GM21528 (cell line): ENCODE data around the gene PARVA.

Experiments used
- ATAC-seq: cut with Tn5 transposase; IDR thresholded peaks from one replicate; pipeline ENCODE4 v1.9.1; 2021; ENCODE audit warnings: mild to moderate bottlenecking, moderate library complexity; ENCODE audit not compliant: unreplicated experiment, low FRiP score

Gene PARVA

DNA sequence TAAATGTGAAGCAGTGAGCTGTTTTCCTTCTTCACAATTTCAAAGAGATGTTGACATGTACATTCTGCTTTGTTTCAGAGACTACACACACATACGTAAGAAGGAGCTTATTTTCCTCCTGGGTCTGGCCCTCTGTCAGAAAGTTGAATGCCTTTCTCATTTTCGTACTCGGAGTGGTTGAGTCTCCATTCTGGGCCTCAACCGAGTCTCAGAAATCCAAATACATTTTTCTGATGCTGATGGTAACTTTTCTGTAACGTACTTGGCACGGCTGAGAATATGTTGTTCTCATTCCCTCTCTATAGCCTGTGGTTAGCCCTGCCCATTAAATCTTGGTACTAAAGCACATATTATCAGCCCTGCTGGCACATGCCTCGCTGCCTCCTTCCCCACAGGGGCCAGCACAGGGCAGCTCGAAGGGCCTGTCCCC, 25.3 kb downstream of the PARVA start:
- ATAC-seq: no peak

GRCh38 chr11:12403122-12403996, 26.0 kb downstream of the PARVA start:
- no peak for ATAC-seq

GRCh38 chr11:12403997-12404350, 26.6 kb downstream of the PARVA start:
- no peak for ATAC-seq

- no peak for ATAC-seq
Measured at GRCh38 chr11:12404436-12404835, 27.1 kb downstream of the PARVA start.

DNA sequence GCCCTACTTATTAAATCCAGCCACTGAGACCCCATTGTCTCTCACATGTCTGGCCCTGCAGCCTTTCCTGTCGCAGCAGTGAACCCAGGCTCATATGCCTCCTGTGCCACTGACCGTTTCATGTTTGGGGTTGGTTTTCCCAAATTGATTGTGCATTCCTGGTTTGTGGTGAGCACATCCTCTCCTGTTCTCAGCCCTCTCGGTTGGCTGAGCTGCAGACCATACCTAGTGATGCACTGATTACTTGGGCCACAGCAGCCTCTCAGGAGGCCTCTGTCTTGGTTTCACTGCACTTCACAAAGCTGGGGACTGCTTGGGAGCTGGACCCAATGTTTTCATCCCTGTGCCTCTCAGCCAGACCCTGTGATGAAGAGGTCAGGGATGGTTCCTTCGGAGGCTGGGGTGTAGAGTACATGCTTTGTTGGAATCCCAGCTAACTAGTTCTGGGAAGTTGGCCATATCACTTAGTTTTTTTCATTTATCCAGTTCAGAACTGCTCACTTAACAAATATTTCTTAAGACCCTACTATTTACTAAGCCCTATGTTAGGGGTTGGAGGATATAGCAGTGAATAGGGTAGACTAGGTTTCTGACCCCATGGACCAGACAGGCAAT, 30.9 kb downstream of the PARVA start:
- ATAC-seq: no peak

DNA sequence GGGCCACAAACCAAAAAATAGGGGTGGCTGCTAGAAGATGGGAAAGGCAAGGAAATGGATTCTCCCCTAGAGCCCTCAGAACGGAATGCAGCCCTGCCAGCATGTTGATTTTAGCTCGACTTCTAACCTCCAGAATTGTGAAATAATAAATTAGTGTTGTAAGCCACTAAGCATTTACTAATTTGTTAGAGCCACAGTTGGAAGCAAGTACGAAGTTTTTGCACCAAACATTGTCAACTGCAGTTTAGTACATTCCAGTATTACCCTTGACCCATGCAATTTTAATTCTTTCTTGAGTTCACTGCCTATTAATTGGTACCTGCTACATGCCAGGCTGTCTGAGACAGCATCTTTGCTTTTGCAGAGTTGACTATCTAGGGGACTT, 32.2 kb downstream of the PARVA start:
- ATAC-seq: no peak

DNA sequence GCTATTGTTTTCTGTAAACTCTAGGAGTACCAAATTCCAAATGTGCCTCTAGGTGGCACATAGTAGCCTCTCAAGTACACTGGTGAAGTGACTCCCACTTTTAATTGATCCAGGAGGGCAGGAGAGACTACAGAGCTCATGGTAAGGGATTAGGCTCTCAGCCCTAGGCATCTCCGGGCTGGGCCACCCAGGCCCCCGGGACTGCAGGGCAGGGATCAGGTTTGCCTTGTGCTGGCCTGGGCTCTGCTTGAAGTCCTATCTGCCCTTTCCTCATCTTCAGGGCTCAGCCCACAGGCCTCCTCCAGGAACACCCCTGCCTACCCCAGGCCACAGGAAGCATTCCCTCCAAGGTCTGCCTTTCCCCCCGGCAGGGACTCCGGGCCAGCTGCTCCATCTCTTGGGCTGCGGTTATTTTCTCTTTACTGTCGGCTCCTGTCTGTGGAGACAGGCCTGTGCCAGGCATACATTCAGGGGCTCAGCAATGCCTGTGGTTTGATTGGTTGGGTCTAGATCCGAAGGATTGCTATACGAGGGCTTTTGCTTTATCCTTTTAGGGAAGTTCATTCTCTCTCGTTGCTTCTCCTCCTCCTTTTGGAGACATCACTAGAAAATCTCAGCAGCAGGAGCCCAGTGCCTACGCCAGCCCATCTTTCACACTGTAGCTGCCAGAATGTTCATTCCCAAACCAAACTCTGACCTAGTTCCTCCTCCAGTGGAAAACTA, 32.8 kb downstream of the PARVA start:
- no peak for ATAC-seq

- no peak for ATAC-seq
Measured at GRCh38 chr11:12411393-12411792, 34.0 kb downstream of the PARVA start.

DNA sequence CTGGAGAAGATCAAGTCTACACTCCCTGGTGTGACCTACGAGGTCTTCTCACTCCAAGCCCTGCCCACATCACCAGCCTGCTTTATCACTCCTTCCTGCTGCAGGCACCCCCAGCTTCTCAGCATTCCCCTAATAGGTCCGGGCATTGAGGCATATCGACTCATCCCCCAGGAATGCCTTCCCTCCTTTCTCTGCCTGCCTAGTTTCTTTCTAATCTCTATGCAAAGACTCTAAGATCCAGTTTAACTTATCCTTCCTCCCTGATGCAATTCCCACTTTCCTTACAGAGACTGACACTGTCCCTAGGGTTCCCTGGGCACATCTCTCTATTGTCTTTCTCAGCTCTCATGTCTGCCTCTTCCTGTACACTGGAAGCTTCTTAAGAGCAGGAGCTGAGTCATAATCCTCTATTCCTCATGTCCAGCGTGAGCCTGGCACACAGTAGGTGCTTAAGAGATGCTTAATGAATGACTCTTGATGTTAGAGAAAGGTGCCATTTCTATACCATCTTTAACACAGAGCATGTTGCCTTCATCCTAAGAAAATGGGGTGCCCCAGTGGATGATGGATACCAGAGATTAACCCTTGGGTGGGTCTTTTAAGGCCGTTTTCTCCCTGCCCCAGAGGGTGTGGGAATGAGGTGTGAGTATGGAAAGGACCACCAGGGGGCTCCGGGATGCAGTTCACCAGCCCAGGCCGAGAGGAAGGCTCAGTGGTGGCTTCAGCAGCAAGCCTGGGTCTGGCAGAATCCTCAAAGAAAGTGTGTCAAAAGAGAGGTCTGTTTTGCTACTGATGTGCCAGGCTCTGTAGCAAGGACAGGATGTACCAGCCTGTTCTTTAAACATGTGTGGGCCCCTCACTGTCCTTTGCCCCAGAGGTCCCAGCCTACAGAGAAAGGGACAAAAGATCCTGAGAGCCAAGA, 34.7 kb downstream of the PARVA start:
- ATAC-seq: no peak

DNA sequence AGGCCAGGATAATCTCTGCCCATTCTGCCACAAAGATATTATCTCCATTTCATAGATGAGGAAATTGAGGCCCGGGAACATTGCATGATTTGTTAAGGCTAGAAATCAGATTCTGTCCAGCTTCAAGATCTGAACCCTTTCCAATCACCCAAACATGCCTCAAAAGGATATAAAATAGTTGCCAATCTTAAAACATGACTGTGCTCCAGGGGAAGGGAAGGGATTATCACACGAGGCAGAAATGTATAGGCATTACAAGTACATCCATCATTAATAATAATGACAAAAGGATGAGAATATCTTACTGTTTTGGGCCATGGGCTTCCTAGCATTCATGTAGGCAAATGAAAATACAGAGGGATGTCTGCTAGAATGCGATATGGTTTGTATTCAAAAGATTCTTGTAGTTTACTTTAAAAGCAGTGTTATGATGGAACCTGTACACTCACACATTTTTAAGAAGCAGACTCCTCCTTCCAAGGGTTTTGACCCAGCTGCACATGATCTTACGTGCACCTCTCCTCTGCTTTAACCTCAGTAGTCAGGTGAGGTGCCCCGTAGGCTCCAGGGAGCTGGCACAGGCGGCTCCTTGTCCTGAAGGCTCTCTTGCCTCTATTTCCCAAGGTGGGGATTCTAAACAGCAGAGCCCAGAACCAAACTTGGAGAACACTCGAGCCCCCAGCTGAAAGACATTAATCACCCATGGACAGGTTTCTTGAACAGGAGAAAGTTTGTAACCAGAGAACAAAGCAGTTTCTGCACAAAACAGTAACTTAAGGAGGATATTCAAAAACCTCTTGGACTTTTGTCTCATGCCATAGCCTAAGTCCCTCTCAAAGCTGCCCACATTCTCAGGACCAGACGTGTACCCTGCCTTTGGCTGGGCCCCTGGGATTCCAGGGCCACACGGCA, 36.0 kb downstream of the PARVA start:
- no peak for ATAC-seq

- ATAC-seq: no peak
Measured at GRCh38 chr11:12414611-12415010, 37.2 kb downstream of the PARVA start.

GRCh38 chr11:12415342-12415966, 38.1 kb downstream of the PARVA start:
- ATAC-seq: no peak

DNA sequence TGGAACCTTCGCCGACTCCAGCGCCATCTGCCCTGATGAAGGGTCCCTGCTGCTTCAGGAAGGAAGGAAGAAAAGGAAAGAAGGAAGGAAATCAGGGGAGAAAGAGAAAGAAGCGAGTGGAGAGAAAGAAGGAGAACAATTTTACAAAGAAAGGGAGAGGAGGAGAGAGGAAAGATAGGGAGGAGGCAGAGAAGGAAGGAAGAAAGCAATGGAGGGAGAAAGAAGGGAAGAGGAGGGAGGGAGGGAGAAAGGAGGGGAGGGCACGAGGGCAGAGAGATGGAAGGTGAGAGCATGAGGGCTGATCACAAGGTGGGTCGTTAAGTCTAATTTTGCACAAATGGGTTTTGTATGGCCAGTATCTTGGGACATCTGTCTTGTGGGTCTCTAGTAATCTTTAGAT, 39.2 kb downstream of the PARVA start:
- no peak for ATAC-seq

DNA sequence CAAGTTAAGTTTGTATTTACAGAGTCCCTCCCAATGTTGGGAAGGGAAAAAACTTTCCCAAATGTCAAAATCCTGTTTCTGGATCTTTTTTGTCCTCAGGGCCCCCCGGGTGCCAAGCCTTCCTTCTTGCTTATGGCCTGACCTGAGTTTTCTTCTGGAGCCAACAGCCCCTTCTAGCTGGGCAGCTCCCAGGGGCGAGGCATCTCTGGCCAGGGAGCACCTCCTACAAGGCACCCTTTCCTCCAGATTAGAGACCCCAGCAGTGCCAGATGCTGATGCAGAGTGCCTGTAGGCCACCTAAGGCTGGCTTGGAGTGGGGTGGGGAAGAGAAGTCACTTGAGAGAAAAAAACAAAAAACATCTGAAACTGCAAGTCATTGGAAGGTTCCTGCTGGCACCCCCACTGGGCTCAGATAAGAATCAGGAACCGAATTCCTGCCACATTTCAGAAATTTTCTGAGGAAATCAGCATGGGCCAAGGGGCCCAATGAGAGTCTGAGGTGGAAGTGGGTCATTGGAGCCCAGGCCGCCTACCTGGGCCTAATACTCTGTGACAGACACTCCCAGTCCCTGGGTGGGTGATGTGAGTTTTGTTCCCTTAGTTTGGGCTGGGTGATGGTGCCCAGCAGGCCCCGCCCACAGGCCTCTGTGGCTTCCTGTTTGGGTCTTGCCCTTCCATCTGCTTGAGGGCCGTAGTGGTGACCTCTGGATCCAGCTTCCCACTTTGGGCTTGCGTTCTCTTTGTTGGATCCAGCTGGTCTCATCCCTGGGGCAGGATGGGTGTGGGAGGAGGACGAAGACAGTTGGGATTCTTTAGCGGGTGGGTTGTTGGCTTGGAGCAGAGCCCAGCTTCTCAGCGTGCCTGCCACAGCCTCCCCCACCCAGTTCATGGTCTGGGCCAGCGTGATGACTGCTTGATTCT, 40.6 kb downstream of the PARVA start:
- ATAC-seq: no peak

DNA sequence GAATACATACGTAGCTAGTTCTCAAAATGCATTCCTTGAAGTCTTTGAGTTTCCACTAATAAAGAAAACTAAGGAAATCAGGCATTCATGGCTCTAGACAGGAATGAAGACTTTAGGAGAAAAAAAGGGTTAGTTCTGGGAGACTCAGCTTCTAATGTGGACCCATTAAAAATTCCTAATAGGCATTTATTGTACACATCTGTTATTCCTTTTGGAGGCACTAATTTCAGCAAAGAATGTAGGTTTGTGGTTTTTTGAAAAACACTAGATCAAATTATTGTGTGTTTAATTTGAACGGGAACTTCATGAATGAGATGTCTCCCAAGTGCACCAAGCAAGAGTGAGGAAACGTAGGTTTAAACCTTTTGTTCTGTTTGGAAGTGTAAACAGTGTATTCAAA, 42.7 kb downstream of the PARVA start:
- ATAC-seq: no peak

DNA sequence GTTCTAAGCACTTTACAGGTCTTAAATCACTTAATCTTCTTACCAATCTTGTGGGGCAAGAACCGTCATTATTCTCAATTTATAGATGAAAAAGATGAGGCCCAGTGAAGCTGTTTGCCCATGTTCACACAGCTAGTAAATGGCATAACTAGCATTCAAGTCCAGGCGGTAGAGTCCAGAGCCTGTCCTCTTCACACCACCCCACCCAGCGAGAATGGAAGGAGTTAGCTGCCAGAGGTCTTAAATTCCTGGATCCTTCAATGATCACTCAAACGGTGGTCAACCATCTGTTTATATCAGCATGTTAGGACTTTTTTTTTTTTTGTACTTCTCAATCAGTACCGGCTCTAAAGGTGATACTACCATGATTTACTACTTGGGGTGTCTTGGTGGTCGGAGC, 43.3 kb downstream of the PARVA start:
- no peak for ATAC-seq

- no peak for ATAC-seq
Measured at GRCh38 chr11:12421386-12421785, 44.0 kb downstream of the PARVA start.

GRCh38 chr11:12426176-12426575, 48.8 kb downstream of the PARVA start:
- ATAC-seq: no peak
